Thyroid gland (tissue), 4 donors: ENCODE measurements around the gene TSTD1. TPM values are rescaled to one million over a fixed set of nuclear protein-coding genes. Genes with fewer than 3 reads are reported as not detected.
"Not testable (repeated sequence)": the region's sequence is repeated elsewhere in the genome, so short reads cannot be mapped to it uniquely, and the experiment has no call there.

Source experiments
- DNase-seq, 2 donors: peaks; one replicate each; pipeline ENCODE4 v3.0.0-alpha.2; 2019
- H3K27ac ChIP-seq, 3 donors: fragments of 200-600 bp; sonication (generic); 1 replicate in 2 of 3; 2 replicates in 1 of 3; pipeline ENCODE4 v1.5.1; 2016 to 2019; ENCODE audit warnings: mild to moderate bottlenecking in 1 of 3, moderate library complexity in 1 of 3
- H3K27me3 ChIP-seq: fragments of 200-600 bp; sonication (generic); one replicate; pipeline ENCODE4 v1.5.1; 2019
- H3K36me3 ChIP-seq, 2 donors: fragments of 200-600 bp; sonication (generic); one replicate each; pipeline ENCODE4 v1.5.1; 2016 to 2019
- H3K4me1 ChIP-seq, 2 donors: fragments of 200-600 bp; sonication (generic); one replicate each; pipeline ENCODE4 v1.5.1; 2017 to 2019
- H3K4me3 ChIP-seq, 3 donors: fragments of 200-600 bp; sonication (generic); replicated peaks in 1 of 3; 1 replicate in 2 of 3; 2 replicates in 1 of 3; pipeline ENCODE4 v1.5.1; 2016; ENCODE audit warnings: mild to moderate bottlenecking in 1 of 3
- H3K9me3 ChIP-seq: fragments of 200-600 bp; sonication (generic); one replicate; pipeline ENCODE4 v1.5.1; 2017
- POLR2A ChIP-seq, 2 donors: fragments of 450-650 bp; IDR thresholded peaks; one replicate each; pipeline ENCODE4 v1.6.1; 2017; ENCODE audit warnings: antibody characterized with exemption in 2 of 2, mild to moderate bottlenecking in 2 of 2, moderate library complexity in 1 of 2
- WGBS, 2 donors: methylation state at CpG; one replicate each; pipeline ENCODE4 v1.1.5; 2017; 5-methylcytosine and 5-hydroxymethylcytosine counted together
- intact Hi-C: fragments of 100-400 bp; cut with DNase I; formaldehyde crosslinking; loops from one replicate; pipeline ENCODE4 v1.15.1; 2023
- total RNA-seq, 4 donors: library from RNA; depleted of rRNA; stranded (reverse); fragments of >200 nt; gene quantifications; one replicate each; pipeline ENCODE4 v1.2.3, GENCODE V29; 2016
- TF ChIP-seq, protein P1 (sequence below), 6 experiments: fragments of 200-600 bp in 3 of 6; fragments of 450-650 bp in 3 of 6; sonication (generic) in 3 of 6; IDR thresholded peaks; one replicate each; pipeline ENCODE4 v1.5.1; 2016 to 2019; ENCODE audit warnings: antibody characterized with exemption in 6 of 6, mild to moderate bottlenecking in 2 of 6, inconsistent platforms in 1 of 6, moderate library complexity in 1 of 6

Gene TSTD1
- total RNA-seq, 4 donors from 2014 or later = 256 to 466 (median 320) TPM

DNA sequence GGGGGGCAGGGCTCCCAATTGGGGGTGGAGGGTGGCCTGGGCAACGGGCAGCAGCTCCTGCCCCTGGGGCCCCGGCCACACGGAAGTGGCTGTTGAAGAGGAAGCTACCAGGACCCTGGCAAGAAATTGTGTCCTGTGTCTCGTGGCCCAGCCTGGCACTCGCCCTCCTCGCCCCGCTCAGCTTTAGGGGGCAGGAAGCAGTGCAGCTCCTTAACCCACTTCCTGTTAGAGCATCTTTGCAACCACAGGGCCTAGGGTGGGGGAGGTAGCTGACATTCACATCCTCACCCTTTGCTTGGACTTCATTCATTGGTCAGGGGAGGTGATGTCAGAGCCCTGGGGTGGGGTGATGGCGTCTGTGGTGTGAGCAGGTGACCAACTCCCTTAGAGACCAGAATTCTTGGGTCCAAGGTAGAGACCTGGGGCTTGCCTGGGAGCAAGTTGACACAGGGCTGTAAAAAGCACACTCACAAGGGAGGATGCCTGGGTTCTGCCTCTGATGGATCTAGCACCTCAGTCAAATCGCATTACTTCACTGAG lies 31.0 kb upstream of the TSTD1 start, which contains the start of gene ARHGAP30:
ARHGAP30 (minus strand) TSS at position 161 of the 540 bp plus-strand sequence. CDS start 267 bp downstream, outside the sequence.
- Histone ChIP-seq H3K4me1 (no peaks in the 10 kb centered on the region), H3K27ac (peak within 1 kb of the TSS in 1 of 3 donors; percentile 24), H3K4me3 (no peak within 1 kb of the TSS), H3K36me3 (no peaks in the 10 kb centered on the region), H3K27me3 (no peaks in the 10 kb centered on the region), H3K9me3 (no peaks in the 10 kb centered on the region)
- intact Hi-C loops = no loop called here
- TF ChIP-seq POLR2A (IDR thresholded peaks at IDR 0.05) = no peak
- TF ChIP-seq, protein P1, sequence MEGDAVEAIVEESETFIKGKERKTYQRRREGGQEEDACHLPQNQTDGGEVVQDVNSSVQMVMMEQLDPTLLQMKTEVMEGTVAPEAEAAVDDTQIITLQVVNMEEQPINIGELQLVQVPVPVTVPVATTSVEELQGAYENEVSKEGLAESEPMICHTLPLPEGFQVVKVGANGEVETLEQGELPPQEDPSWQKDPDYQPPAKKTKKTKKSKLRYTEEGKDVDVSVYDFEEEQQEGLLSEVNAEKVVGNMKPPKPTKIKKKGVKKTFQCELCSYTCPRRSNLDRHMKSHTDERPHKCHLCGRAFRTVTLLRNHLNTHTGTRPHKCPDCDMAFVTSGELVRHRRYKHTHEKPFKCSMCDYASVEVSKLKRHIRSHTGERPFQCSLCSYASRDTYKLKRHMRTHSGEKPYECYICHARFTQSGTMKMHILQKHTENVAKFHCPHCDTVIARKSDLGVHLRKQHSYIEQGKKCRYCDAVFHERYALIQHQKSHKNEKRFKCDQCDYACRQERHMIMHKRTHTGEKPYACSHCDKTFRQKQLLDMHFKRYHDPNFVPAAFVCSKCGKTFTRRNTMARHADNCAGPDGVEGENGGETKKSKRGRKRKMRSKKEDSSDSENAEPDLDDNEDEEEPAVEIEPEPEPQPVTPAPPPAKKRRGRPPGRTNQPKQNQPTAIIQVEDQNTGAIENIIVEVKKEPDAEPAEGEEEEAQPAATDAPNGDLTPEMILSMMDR (IDR thresholded peaks at IDR 0.05) = no peak
- WGBS, 2 donors = 60 to 87% methylated on average over 7 to 9 of the region's 9 CpGs
- DNase-seq = peak; percentile 17 to 21

DNA sequence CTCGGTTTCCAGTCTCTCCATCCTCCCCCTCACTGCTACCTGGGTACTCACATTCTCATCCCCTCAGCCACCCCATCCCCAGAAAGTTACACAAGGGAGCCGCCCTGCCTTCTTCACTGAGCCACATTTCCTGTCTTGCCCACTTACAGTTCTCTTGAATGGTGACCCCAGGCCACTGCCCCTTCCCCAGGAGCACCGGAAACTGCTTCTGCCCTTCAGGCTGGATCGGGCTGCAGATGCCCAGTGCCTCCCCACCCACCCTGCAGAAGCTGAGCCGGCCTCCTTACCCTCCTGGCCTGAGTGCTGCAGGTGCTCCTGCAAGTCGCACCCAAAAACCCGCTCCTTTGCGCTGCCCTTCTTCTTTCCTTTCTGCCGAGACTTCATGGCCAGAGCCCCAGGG lies 30.5 kb upstream of the TSTD1 start:
- H3K4me3 ChIP-seq = no peak overlapping the region
- H3K27me3 ChIP-seq = no peaks in the 10 kb centered on the region
- H3K27ac ChIP-seq = peak overlapping the region in 1 of 3 donors; percentile 24
- no peaks in the 10 kb centered on the region for H3K36me3 ChIP-seq
- intact Hi-C loops = no loop called here
- 71 to 81% methylated on average over 8 to 9 of the region's 9 CpGs for WGBS, 2 donors
- H3K4me1 ChIP-seq = no peaks in the 10 kb centered on the region
- no peaks in the 10 kb centered on the region for H3K9me3 ChIP-seq
- no peak for DNase-seq
- TF ChIP-seq POLR2A (IDR thresholded peaks at IDR 0.05) = no peak
- TF ChIP-seq, protein P1 (IDR thresholded peaks at IDR 0.05) = no peak

DNA sequence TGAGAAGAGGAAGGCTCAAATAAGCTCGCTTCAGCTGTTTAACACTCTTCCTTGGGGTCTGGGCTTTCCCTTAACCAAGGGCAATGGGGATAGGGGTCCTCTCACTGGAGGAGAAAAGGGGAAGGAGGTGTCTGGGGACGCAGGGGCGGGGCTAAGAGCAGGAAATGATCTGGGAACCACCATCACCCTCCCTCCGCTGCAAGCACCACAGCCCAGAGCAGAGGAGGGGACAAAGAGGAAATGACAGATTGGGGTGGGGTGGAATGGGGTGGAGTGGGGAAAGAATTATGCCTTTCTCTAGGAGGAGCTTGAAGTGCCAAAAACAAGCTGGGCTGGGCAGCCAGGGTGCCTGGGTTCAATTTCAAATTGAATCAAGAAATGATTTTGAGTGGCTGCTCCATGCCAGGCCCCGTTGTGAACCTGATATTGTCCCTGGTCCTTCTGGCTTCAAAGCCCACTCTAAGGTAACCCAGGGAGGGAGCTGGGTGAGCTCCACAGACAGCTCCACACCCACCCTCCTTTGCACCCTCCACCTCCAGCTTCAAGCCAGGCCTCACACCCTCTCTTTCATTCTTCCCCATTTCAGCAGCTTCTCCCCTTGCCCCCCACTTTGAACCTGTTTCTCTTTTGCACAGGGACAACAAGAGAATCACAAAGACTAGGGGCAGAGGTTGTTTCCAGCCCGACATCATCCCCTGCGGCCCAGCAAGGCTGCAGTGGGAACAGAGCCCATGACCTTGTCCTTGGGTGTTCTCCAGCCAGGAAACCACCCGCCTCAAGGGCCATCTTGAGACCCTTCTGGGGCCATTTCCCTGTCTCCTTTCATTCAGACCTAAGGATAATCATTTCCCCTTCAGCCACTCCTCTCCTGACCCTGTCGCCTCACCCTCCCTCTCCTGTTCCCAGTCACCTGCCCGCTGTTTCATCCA lies 29.8 kb upstream of the TSTD1 start:
- Histone ChIP-seq H3K4me1 (no peaks in the 10 kb centered on the region), H3K9me3 (no peaks in the 10 kb centered on the region), H3K27ac (peak overlapping the region in 1 of 3 donors; percentile 24), H3K4me3 (no peak overlapping the region), H3K27me3 (no peaks in the 10 kb centered on the region), H3K36me3 (no peaks in the 10 kb centered on the region)
- peak; percentile 11 to 21 for DNase-seq
- intact Hi-C loops = no loop called here
- WGBS, 2 donors = 58 to 77% methylated on average over 10 of the region's 10 CpGs
- TF ChIP-seq, protein P1 (IDR thresholded peaks at IDR 0.05) = no peak
- no peak for TF ChIP-seq POLR2A (IDR thresholded peaks at IDR 0.05)

DNA sequence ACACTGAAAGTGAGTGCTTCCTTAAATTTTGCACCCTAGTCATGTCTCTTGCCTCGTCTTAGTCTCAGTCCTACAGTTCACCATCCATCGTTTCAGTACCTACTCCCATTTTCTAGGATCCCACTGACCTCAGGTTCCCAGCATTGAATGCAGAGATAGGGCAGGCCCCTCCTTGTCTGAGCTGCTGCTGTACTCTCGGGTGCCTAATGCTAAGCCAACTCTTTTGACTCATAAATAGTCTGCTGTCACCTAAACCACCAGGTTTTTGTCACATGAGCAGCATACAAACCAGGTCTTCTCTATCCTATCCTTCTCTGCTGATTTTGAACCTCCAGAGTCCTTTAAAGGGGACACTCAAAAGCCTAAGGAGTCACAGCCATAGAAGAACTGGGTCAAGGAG lies 27.9 kb upstream of the TSTD1 start:
- no peaks in the 10 kb centered on the region for H3K27me3 ChIP-seq
- H3K27ac ChIP-seq = no peak overlapping the region
- H3K36me3 ChIP-seq = no peaks in the 10 kb centered on the region
- H3K4me3 ChIP-seq = no peak overlapping the region
- intact Hi-C loops = no loop called here
- no peak for TF ChIP-seq POLR2A (IDR thresholded peaks at IDR 0.05)
- TF ChIP-seq, protein P1 (IDR thresholded peaks at IDR 0.05) = no peak
- no peak for DNase-seq
- no peaks in the 10 kb centered on the region for H3K9me3 ChIP-seq
- 73 to 88% methylated on average over 3 of the region's 3 CpGs for WGBS, 2 donors
- H3K4me1 ChIP-seq = no peaks in the 10 kb centered on the region

DNA sequence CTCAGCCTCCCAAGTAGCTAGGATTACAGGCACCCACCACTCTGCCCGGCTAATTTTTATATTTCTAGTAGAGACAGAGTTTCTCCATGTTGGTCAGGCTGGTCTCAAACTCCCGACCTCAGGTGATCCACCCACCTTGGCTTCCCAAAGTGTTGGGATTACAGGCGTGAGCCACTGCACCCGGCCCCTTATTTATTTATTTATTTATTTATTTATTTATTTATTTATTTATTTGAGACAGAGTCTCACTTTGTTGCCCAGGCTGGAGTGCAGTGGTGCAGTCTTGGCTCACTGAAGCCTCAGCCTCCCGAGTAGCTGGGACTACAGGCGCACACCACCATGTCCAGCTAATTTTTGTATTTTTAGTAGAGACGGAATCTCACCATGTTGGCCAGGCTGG lies 26.9 kb upstream of the TSTD1 start:
- DNase-seq, H3K4me1 ChIP-seq, H3K9me3 ChIP-seq, intact Hi-C loops, H3K27me3 ChIP-seq, H3K4me3 ChIP-seq, H3K27ac ChIP-seq, H3K36me3 ChIP-seq: not testable (repeated sequence)
- WGBS, 2 donors = 92 to 94% methylated on average over 7 of the region's 7 CpGs

DNA sequence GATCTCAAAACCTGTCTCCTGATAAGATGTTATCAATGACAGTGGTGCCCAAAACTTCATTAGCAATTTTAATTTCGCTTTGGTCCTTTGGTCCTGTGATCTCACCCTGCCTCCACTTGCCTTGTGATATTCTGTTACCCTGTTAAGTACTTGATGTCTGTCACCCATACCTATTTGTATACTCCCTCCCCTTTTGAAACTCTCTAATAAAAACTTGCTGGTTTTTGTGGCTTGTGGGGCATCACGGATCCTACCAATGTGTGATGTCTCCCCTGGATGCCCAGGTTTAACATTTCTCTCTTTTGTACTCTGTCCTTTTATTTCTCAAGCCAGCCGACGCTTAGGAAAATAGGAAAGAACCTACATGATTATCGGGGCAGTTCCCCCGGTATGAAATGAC lies 25.2 kb upstream of the TSTD1 start:
- H3K4me1 ChIP-seq, H3K27ac ChIP-seq, H3K27me3 ChIP-seq, DNase-seq, H3K9me3 ChIP-seq, H3K36me3 ChIP-seq, intact Hi-C loops, H3K4me3 ChIP-seq: not testable (repeated sequence)
- WGBS, 2 donors = 63 to 64% methylated on average over 6 of the region's 6 CpGs
